ENCODE measurements around the gene PTMA.
A peak's percentile ranks its signal among the peaks of the same experiment; 100 is the strongest.

The PTMA gene

GRCh38 chr2:231677632-231678104 is 30.7 kb upstream of the PTMA start:
- peak; percentile 92 for DNase-seq

GRCh38 chr2:231679908-231680284 is 28.4 kb upstream of the PTMA start:
- DNase-seq, result no peak

- DNase-seq, result no peak
These were observed 27.9 kb upstream of the PTMA start for GRCh38 chr2:231680285-231680991.

- peak; percentile 39 for DNase-seq
These were observed 27.1 kb upstream of the PTMA start for GRCh38 chr2:231680992-231681852.

GRCh38 chr2:231682603-231683291 is 25.6 kb upstream of the PTMA start:
- DNase-seq, result no peak

- DNase-seq, result no peak
These were observed 24.8 kb upstream of the PTMA start for GRCh38 chr2:231683292-231684235.

GRCh38 chr2:231684314-231685223 is 23.8 kb upstream of the PTMA start:
- no peak for DNase-seq

- DNase-seq, result no peak
These were observed 22.8 kb upstream of the PTMA start for GRCh38 chr2:231685349-231686191.

GRCh38 chr2:231686192-231687100 is 21.9 kb upstream of the PTMA start:
- no peak for DNase-seq

- DNase-seq, result peak; percentile 70
These were observed 21.0 kb upstream of the PTMA start for GRCh38 chr2:231687133-231687852.

- no peak for DNase-seq
These were observed 20.4 kb upstream of the PTMA start for GRCh38 chr2:231687961-231688360.

- no peak for DNase-seq
These were observed 19.6 kb upstream of the PTMA start for GRCh38 chr2:231688719-231689118.

- no peak for DNase-seq
These were observed 19.0 kb upstream of the PTMA start for GRCh38 chr2:231689124-231689893.

GRCh38 chr2:231691251-231691772 is 17.0 kb upstream of the PTMA start:
- no peak for DNase-seq

- DNase-seq, result no peak
These were observed 15.5 kb upstream of the PTMA start for GRCh38 chr2:231692847-231693246.

GRCh38 chr2:231693956-231694355 is 14.4 kb upstream of the PTMA start:
- DNase-seq, result no peak

GRCh38 chr2:231696004-231696367 is 12.3 kb upstream of the PTMA start:
- no peak for DNase-seq
